ENCODE results near the gene TSSC4.

Gene TSSC4

GRCh38 chr11:2369896-2370295 is 30.7 kb upstream of the TSSC4 start:
- no peak for DNase-seq

DNA sequence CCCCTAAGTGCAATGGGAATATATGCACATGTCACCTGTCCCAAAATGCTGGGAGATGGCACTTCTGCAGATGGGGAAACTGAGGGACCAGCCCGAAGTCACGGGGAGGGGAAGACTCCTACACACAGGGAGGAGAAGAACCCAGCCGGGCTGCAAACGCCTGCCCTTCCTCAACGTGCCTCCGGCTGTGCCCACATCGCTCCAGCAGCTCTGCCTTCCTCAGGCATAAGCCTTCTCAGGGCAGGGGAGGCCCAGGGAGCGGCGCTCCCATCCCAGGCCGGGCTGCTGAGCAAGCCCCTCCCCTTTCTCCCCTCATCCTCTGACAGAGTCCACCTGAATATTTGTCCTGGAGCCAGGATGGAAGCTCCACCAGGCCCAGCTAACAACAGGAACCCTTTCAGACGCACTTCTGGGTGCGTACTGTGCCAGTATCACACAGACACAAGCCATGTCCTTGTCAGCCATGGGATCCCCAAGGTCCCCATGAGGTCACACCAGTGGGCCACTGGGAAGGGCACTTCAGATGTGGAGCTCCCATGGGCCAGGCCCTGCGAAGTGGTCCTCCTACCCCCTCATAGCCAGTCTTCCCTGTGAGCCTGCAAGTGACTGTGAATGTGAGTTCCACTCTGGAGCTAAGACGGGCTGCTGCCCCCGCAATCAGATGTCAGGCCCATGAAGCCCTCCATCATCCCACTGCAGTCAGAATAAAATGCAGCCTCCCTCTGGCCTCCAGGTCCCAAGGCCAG is 25.9 kb upstream of the TSSC4 start:
- no peak for DNase-seq

DNA sequence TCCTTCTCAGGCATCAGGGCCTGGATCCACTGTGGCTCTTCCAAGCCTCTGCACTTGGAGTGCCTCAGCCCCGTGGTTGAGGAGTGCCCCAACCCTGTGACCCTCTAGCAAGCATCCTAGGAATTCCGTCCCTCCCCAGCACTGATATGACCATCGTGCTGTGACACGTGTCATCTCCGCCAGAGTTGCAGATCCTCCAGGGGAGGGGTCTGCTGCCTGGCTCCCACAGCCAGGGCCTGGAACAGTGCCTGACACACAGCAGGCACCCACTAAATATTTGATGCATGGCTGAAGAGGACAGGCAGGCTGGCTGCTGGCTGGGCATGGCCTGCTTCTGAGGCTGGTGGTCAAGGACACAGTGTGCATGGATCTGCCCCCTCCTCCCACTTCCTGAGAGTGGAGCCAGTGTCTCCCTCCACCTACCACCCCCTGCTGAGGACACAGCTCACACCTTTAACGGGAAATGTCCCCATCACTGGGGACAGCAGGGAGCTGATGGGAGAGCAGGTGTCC is 25.2 kb upstream of the TSSC4 start:
- no peak for DNase-seq

- DNase-seq, result no peak
These were observed 24.5 kb upstream of the TSSC4 start for GRCh38 chr11:2375964-2376551.

GRCh38 chr11:2376751-2377451 is 23.6 kb upstream of the TSSC4 start, which contains the start of gene CD81:
Gene CD81, plus strand, starts transcription at chr11:2377310. Its CDS starts 240 bp downstream, at chr11:2377550.
- DNase-seq, result peak; percentile 70

GRCh38 chr11:2377511-2378443 is 22.8 kb upstream of the TSSC4 start:
- peak; percentile 71 for DNase-seq

- no peak for DNase-seq
These were observed 21.9 kb upstream of the TSSC4 start for GRCh38 chr11:2378527-2379210.

DNA sequence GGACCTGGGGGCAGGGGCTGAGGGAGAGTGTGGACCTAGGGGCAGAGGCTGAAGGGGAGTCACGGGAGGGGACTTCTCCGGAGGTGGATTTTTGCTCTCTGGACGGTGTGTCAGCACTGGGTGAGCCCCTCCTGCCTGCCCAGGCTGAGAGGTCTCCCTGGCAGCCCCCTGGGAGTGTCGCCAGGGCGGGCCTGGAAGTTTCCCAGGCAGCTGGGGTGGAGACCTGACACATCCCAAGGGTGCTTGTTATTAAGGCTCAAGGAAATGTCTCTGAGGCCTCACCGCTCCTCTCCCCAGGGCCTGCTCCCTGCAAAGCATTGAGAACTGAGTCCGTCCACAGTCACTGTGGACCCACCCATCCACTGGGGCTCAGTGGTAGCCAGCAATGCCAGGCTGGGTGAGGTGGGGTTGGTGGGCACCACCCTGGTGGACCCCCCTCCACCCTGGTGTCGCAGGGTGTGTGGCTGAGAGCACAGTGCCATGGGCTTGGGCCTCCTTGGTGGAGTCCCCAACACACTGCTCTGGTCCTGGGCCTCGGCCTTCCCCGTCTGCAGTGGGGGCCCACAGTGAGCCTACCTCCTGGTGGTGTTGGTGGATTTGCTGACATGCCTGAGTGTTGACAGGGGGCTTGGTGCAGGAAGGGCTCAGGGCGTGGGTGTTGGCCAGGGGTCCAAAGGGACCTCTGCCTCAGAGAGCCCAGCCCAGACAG is 20.9 kb upstream of the TSSC4 start:
- DNase-seq, result no peak

- no peak for DNase-seq
These were observed 20.2 kb upstream of the TSSC4 start for GRCh38 chr11:2380396-2380795.

- no peak for DNase-seq
These were observed 19.7 kb upstream of the TSSC4 start for GRCh38 chr11:2380807-2381350.

GRCh38 chr11:2381494-2382128 is 18.9 kb upstream of the TSSC4 start:
- no peak for DNase-seq

DNA sequence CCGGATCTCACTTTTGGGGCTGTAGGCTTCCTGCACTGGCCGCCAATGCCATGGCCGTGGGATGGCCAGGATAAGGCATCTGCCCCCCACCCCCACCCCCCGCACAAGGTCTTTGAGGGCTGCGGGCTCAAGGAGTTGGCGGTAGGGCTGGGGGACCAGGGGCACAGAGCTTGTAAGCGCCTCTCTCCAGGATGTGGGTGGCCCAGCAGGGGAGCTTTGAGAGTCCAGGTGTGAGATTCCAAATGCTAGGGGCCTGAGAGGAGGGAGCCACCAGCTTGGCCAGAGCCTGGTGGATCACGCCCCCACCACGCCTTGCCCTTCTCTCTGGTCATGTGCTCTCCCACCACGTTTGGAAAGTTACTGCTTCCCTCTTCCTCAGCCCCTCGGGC is 18.4 kb upstream of the TSSC4 start:
- no peak for DNase-seq

- DNase-seq, result no peak
These were observed 17.4 kb upstream of the TSSC4 start for GRCh38 chr11:2382936-2383851.

- peak; percentile 22 for DNase-seq
These were observed 16.4 kb upstream of the TSSC4 start for GRCh38 chr11:2383852-2384804.

GRCh38 chr11:2385156-2386151 is 15.1 kb upstream of the TSSC4 start:
- DNase-seq, result no peak

DNA sequence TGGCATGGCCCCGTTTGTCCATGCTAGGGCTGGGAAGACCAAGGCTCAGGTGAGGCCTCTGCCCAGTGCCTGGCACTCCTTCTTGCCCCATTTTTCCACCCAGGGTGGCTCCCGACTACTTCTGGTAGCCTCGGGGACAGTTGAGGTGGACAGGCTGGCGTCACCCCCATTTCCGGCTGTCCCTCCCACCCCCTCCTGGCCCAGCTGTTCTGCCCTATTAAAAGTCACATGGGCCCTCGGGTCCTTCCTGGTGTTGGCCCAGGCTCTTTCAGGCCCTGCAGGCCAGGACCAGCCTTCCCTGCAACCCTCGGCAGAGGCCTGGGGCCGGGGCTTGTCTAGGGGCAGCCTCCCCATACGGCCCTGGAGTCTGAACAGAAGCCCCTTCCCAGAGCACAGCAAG is 14.0 kb upstream of the TSSC4 start:
- no peak for DNase-seq

Data from stimulated activated CD4-positive, alpha-beta T cell treated with anti-CD3 and anti-CD28 coated beads, Interleukin-4, amount 100 ng/mL, for 1 hour (primary cell).